K562 (cell line): ENCODE results near the gene GGT5. TPM values are rescaled to one million over a fixed set of nuclear protein-coding genes. Genes with fewer than 3 reads are reported as not detected.

Experiments
- MGA ChIP-seq: fragments of 450-650 bp; IDR thresholded peaks from 2 replicates; pipeline ENCODE4 v1.6.1; 2016; ENCODE audit warnings: mild to moderate bottlenecking, moderate library complexity
- MLX ChIP-seq, 2 experiments: fragments of 450-650 bp in 1 of 2; sonication (generic) in 1 of 2; formaldehyde crosslinking; conservative IDR thresholded peaks; 2 replicates each; pipeline versions ENCODE4 v1.4.0 to v1.8.1; 2020 to 2022; ENCODE audit warnings: mild to moderate bottlenecking in 1 of 2, missing genetic modification reagents in 1 of 2
- NBN ChIP-seq: fragments of 450-650 bp; IDR thresholded peaks from 2 replicates; pipeline ENCODE4 v1.6.1; 2016; ENCODE audit warnings: low read depth, mild to moderate bottlenecking
- SMARCA5 ChIP-seq: fragments of 450-650 bp; IDR thresholded peaks from 2 replicates; pipeline ENCODE4 v1.6.1; 2016
- XRCC4 ChIP-seq: IDR thresholded peaks from one replicate; pipeline ENCODE4 v1.6.1; 2011; ENCODE audit not compliant: insufficient read depth, insufficient read length; ENCODE audit errors: extremely low read depth
- ZNF121 ChIP-seq: sonication (generic); formaldehyde crosslinking; conservative IDR thresholded peaks from 2 replicates; pipeline ENCODE4 v1.8.0; 2022; ENCODE audit warnings: missing genetic modification reagents
- ZNF140 ChIP-seq: fragments of 250-450 bp; sonication (Bioruptor Pico); IDR thresholded peaks from 2 replicates; pipeline ENCODE4 v1.8.0; 2021; ENCODE audit warnings: moderate library complexity, mild to moderate bottlenecking, inconsistent platforms
- ZNF274 ChIP-seq: IDR thresholded peaks from 2 replicates; pipeline ENCODE4 v1.6.1; 2011; ENCODE audit warnings: low read depth, mild to moderate bottlenecking, low read length, moderate library complexity, borderline replicate concordance
- polyA plus RNA-seq, 8 experiments: library from polyadenylated mRNA; depleted of rRNA in 4 of 8; stranded (reverse) in 5 of 8; unstranded in 3 of 8; fragments of >200 nt; fragmentation: Nextera tagmentation in 2 of 8; fragmentation: Illumina TruSeq in 1 of 8; extraction: Ambion mirVana in 2 of 8; extraction: Trizol in 1 of 8; gene quantifications; 2 replicates each; pipeline versions ENCODE4 v1.2.1 to v1.2.3, GENCODE V29; 2011 to 2014; ENCODE audit warnings: inconsistent platforms in 1 of 8, missing spikeins in 1 of 8
- total RNA-seq, 7 experiments: library from RNA; depleted of rRNA in 6 of 7; stranded (reverse); fragments of >200 nt in 6 of 7; fragmentation: Illumina TruSeq in 2 of 7; extraction: Trizol in 2 of 7; gene quantifications; 2 replicates each; pipeline versions ENCODE4 v1.2.1 to v1.2.3, GENCODE V29; 2011 to 2021; ENCODE audit warnings: low replicate concordance in 1 of 7
- TF ChIP-seq, protein P1 (sequence below): fragments of 450-650 bp; IDR thresholded peaks from one replicate; pipeline ENCODE4 v1.6.1; 2018; ENCODE audit warnings: mild to moderate bottlenecking, moderate library complexity; ENCODE audit not compliant: partially characterized antibody
- TF ChIP-seq, protein P2 (sequence below): sonication (generic); formaldehyde crosslinking; IDR thresholded peaks from 2 replicates; pipeline ENCODE4 v1.8.0; 2022; ENCODE audit warnings: missing genetic modification reagents, mild to moderate bottlenecking, moderate library complexity, borderline replicate concordance
- TF ChIP-seq, protein P3 (sequence below): fragments of 450-650 bp; formaldehyde crosslinking; IDR thresholded peaks from 2 replicates; pipeline ENCODE4 v1.4.0; 2020; ENCODE audit warnings: mild to moderate bottlenecking

GGT5 gene
- total and polyA plus RNA-seq, 9 of the 15 experiments (the other 6 are each of a cell fraction or from before 2014, with no cell fraction given), result 0.07 to 0.69 (median 0.18) TPM; not detected in 4

- TF ChIP-seq, protein P1, sequence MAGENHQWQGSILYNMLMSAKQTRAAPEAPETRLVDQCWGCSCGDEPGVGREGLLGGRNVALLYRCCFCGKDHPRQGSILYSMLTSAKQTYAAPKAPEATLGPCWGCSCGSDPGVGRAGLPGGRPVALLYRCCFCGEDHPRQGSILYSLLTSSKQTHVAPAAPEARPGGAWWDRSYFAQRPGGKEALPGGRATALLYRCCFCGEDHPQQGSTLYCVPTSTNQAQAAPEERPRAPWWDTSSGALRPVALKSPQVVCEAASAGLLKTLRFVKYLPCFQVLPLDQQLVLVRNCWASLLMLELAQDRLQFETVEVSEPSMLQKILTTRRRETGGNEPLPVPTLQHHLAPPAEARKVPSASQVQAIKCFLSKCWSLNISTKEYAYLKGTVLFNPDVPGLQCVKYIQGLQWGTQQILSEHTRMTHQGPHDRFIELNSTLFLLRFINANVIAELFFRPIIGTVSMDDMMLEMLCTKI, result no peak
- TF ChIP-seq XRCC4 (no peak), ZNF140 (CRISPR knock-in tag) (no peak), ZNF121 (no peak), MLX (CRISPR knock-in tag; conservative IDR thresholded peaks at IDR 0.05) (no peak), SMARCA5 (no peak), ZNF274 (no peak), MGA (no peak), NBN (no peak)
- TF ChIP-seq, protein P2, sequence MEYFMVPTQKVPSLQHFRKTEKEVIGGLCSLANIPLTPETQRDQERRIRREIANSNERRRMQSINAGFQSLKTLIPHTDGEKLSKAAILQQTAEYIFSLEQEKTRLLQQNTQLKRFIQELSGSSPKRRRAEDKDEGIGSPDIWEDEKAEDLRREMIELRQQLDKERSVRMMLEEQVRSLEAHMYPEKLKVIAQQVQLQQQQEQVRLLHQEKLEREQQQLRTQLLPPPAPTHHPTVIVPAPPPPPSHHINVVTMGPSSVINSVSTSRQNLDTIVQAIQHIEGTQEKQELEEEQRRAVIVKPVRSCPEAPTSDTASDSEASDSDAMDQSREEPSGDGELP (CRISPR knock-in tag), result no peak
- TF ChIP-seq, protein P3, sequence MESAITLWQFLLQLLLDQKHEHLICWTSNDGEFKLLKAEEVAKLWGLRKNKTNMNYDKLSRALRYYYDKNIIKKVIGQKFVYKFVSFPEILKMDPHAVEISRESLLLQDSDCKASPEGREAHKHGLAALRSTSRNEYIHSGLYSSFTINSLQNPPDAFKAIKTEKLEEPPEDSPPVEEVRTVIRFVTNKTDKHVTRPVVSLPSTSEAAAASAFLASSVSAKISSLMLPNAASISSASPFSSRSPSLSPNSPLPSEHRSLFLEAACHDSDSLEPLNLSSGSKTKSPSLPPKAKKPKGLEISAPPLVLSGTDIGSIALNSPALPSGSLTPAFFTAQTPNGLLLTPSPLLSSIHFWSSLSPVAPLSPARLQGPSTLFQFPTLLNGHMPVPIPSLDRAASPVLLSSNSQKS (CRISPR knock-in tag), result no peak
- TF ChIP-seq, all 486 proteins: peak for 0
Observed at GRCh38 chr22:24185501-24186351, 59.2 kb downstream of the GGT5 start (continued).
